Hepatocyte (in vitro differentiated cells): ENCODE measurements around the gene USP47. TPM values are rescaled to one million over a fixed set of nuclear protein-coding genes. Genes with fewer than 3 reads are reported as not detected.

ENCODE experiments used
- DNase-seq: peaks from one replicate; pipeline ENCODE4 v3.0.0-alpha.2; 2016; ENCODE audit warnings: low spot score
- H2AFZ ChIP-seq: fragments of 200-600 bp; sonication (generic); 2 replicates; pipeline ENCODE4 v1.6.0; 2016; ENCODE audit warnings: antibody characterized with exemption, mild to moderate bottlenecking
- H3K27ac ChIP-seq: fragments of 200-600 bp; sonication (generic); 2 replicates; pipeline ENCODE4 v1.5.1; 2016; ENCODE audit warnings: mild to moderate bottlenecking
- H3K27me3 ChIP-seq: fragments of 200-600 bp; sonication (generic); 2 replicates; pipeline ENCODE4 v1.6.1; 2016
- H3K36me3 ChIP-seq: fragments of 200-600 bp; sonication (generic); replicated peaks from 2 replicates; pipeline ENCODE4 v1.5.1; 2016; ENCODE audit warnings: low read depth; ENCODE audit not compliant: insufficient read depth
- H3K4me1 ChIP-seq: fragments of 200-600 bp; sonication (generic); 2 replicates; pipeline ENCODE4 v1.5.1; 2016; ENCODE audit warnings: mild to moderate bottlenecking, moderate library complexity; ENCODE audit not compliant: insufficient read depth
- H3K4me2 ChIP-seq: fragments of 200-600 bp; sonication (generic); 2 replicates; pipeline ENCODE4 v1.6.0; 2016
- H3K4me3 ChIP-seq: fragments of 200-600 bp; sonication (generic); 2 replicates; pipeline ENCODE4 v1.5.1; 2016; ENCODE audit warnings: mild to moderate bottlenecking
- H3K79me2 ChIP-seq: fragments of 200-600 bp; sonication (generic); 2 replicates; pipeline ENCODE4 v1.6.0; 2017; ENCODE audit warnings: mild to moderate bottlenecking
- H3K9me2 ChIP-seq: fragments of 200-600 bp; sonication (generic); replicated peaks from 2 replicates; pipeline ENCODE4 v1.6.0; 2017; ENCODE audit warnings: mild to moderate bottlenecking; ENCODE audit not compliant: insufficient read depth
- H3K9me3 ChIP-seq: fragments of 200-600 bp; sonication (generic); 2 replicates; pipeline ENCODE4 v1.5.1; 2016; ENCODE audit warnings: low read depth, mild to moderate bottlenecking
- H4K20me1 ChIP-seq: fragments of 200-600 bp; sonication (generic); 2 replicates; pipeline ENCODE4 v1.6.0; 2016; ENCODE audit warnings: mild to moderate bottlenecking; ENCODE audit not compliant: insufficient read depth, poor library complexity, severe bottlenecking
- CTCF ChIP-seq: fragments of 200-600 bp; sonication (generic); IDR thresholded peaks from 2 replicates; pipeline ENCODE4 v1.5.1; 2016; ENCODE audit warnings: antibody characterized with exemption, mild to moderate bottlenecking; ENCODE audit not compliant: poor library complexity
- EZH2 ChIP-seq: fragments of 200-600 bp; sonication (generic); IDR thresholded peaks from 2 replicates; pipeline ENCODE4 v1.6.1; 2016; ENCODE audit warnings: antibody characterized with exemption, mild to moderate bottlenecking, borderline replicate concordance
- EZH2phosphoT487 ChIP-seq: fragments of 200-600 bp; sonication (generic); IDR thresholded peaks from one replicate; pipeline ENCODE4 v1.6.1; 2018; ENCODE audit warnings: antibody characterized with exemption, mild to moderate bottlenecking, low read depth, moderate library complexity; ENCODE audit not compliant: unreplicated experiment, severe bottlenecking
- WGBS: methylation state at CpG from one replicate; pipeline ENCODE4 v1.1.6; 2016; ENCODE audit warnings: low lambda C conversion rate; ENCODE audit errors: missing lambda C conversion rate; 5-methylcytosine and 5-hydroxymethylcytosine counted together
- polyA plus RNA-seq: library from polyadenylated mRNA; unstranded; fragments of >200 nt; fragmentation: Nextera tagmentation; extraction: Ambion mirVana; gene quantifications from 2 replicates; pipeline ENCODE4 v1.2.1, GENCODE V29; 2016
- total RNA-seq: library from RNA; depleted of rRNA; stranded (reverse); fragments of >200 nt; gene quantifications from 2 replicates; pipeline ENCODE4 v1.2.3, GENCODE V29; 2014

Gene USP47
- total and polyA plus RNA-seq, 2 experiments from 2014 or later: 34.0 to 76.9 TPM

GRCh38 chr11:12007230-12007593, 165.4 kb downstream of the USP47 start:
- no peaks in the 10 kb centered on the region for H4K20me1 ChIP-seq
- peak overlapping the region; percentile 97 for H3K4me2 ChIP-seq
- WGBS: 99% methylated on average over 5 of the region's 5 CpGs
- H3K27me3 ChIP-seq: no peaks in the 10 kb centered on the region
- no peaks in the 10 kb centered on the region for H3K36me3 ChIP-seq
- peaks cover 4% of the 10 kb centered on the region for H3K4me1 ChIP-seq
- TF ChIP-seq EZH2: no peak
- TF ChIP-seq CTCF: no peak
- TF ChIP-seq EZH2phosphoT487: no peak
- no peak overlapping the region for H3K4me3 ChIP-seq
- no peaks in the 10 kb centered on the region for H3K9me3 ChIP-seq
- DNase-seq: no peak
- H3K79me2 ChIP-seq: no peaks in the 10 kb centered on the region
- no peak overlapping the region for H2AFZ ChIP-seq
- H3K27ac ChIP-seq: no peak overlapping the region
- no peaks in the 10 kb centered on the region for H3K9me2 ChIP-seq

GRCh38 chr11:12007769-12008737, 166.3 kb downstream of the USP47 start, which contains the start of gene DKK3:
Gene DKK3 (minus strand): TSS chr11:12008626. CDS start chr11:12008582, 44 bp downstream.
- H3K9me2 ChIP-seq: no peaks in the 10 kb centered on the region
- peaks cover 4% of the 10 kb centered on the region for H3K4me1 ChIP-seq
- no peaks in the 10 kb centered on the region for H3K27me3 ChIP-seq
- peak within 1 kb of the TSS; percentile 97 for H2AFZ ChIP-seq
- peak within 1 kb of the TSS; percentile 92 for H3K4me3 ChIP-seq
- peak within 1 kb of the TSS; percentile 97 for H3K4me2 ChIP-seq
- peak within 1 kb of the TSS; percentile 56 for H3K27ac ChIP-seq
- no peak for TF ChIP-seq EZH2phosphoT487
- TF ChIP-seq EZH2: no peak
- no peak for TF ChIP-seq CTCF
- no peaks in the 10 kb centered on the region for H3K9me3 ChIP-seq
- WGBS: 12% methylated on average over 54 of the region's 71 CpGs
- no peaks in the 10 kb centered on the region for H3K36me3 ChIP-seq
- no peaks in the 10 kb centered on the region for H4K20me1 ChIP-seq
- no peaks in the 10 kb centered on the region for H3K79me2 ChIP-seq
- DNase-seq: peak; percentile 34

Other genes starting within 250 kb of the USP47 start
- 7.3 and 11.6 TPM in 2 replicates for gene GALNT18, start 220.0 kb upstream of the USP47 start, total RNA-seq
- gene GALNT18, start 220.0 kb upstream of the USP47 start, polyA plus RNA-seq: 22.4 and 26.1 TPM in 2 replicates
- 66.6 and 71.3 TPM in 2 replicates for gene DKK3, start 166.7 kb downstream of the USP47 start, total RNA-seq
- gene DKK3, start 166.7 kb downstream of the USP47 start, polyA plus RNA-seq: 64.3 and 66.0 TPM in 2 replicates